Smooth muscle cell of the pulmonary artery (primary cell): ENCODE results near the gene DPH1. TPM values are rescaled to one million over a fixed set of nuclear protein-coding genes. Genes with fewer than 3 reads are reported as not detected.

ENCODE experiments used
- total RNA-seq: library from RNA; depleted of rRNA; stranded (reverse); fragments of >200 nt; gene quantifications from 2 replicates; pipeline ENCODE4 v1.2.3, GENCODE V29; 2014

The DPH1 gene
- 27.2 and 36.1 TPM in 2 replicates for total RNA-seq

GRCh38 chr17:2029911-2030778 is at the start of gene DPH1:
Gene DPH1 (plus strand): TSS chr17:2030153. CDS start chr17:2030170, 17 bp downstream.

GRCh38 chr17:2025220-2025621 is 4.7 kb upstream of the DPH1 start, which contains the start of gene RTN4RL1:
Gene RTN4RL1 (minus strand): TSS chr17:2025334. CDS start chr17:2024865, 469 bp downstream.

GRCh38 chr17:2041561-2042389 is 11.8 kb downstream of the DPH1 start, which contains the start of gene OVCA2:
Gene OVCA2 (plus strand): TSS chr17:2042022. CDS start chr17:2042048, 26 bp downstream.

GRCh38 chr17:2054512-2055291 is 24.7 kb downstream of the DPH1 start, which contains the start of gene HIC1:
Gene HIC1 (plus strand): TSS chr17:2055103. CDS start chr17:2056691, 1,588 bp downstream.

Other genes starting within 250 kb of the DPH1 start
- 9.7 TPM in 2 replicates for gene SMYD4, start 200.3 kb upstream of the DPH1 start, total RNA-seq
- gene RPA1, start 200.1 kb upstream of the DPH1 start, total RNA-seq, result 33.6 and 33.9 TPM in 2 replicates
- 0.23 and 0.46 TPM in 2 replicates for gene RTN4RL1, start 4.8 kb upstream of the DPH1 start, total RNA-seq
- gene OVCA2, start 11.9 kb downstream of the DPH1 start, total RNA-seq, result 20.4 and 22.2 TPM in 2 replicates
- gene HIC1, start 24.9 kb downstream of the DPH1 start, total RNA-seq, result 28.5 and 38.2 TPM in 2 replicates